22Rv1 (cell line): ENCODE measurements around the gene SERPINB5.
A peak's percentile ranks its signal among the peaks of the same experiment; 100 is the strongest.

Experiments used
- CTCF ChIP-seq: fragments of 450-650 bp; IDR thresholded peaks from 2 replicates; pipeline ENCODE4 v1.5.1; 2017; ENCODE audit warnings: mild to moderate bottlenecking
- ZFX ChIP-seq: fragments of 450-650 bp; IDR thresholded peaks from 2 replicates; pipeline ENCODE4 v1.6.1; 2017; ENCODE audit warnings: antibody characterized with exemption, borderline replicate concordance

GRCh38 chr18:63439334-63439733 lies 37.4 kb upstream of the SERPINB5 start:
- TF ChIP-seq CTCF (peak; percentile 83), ZFX (no peak)
